ENCODE results near the gene MANSC1. TPM values are rescaled to one million over a fixed set of nuclear protein-coding genes. Genes with fewer than 3 reads are reported as not detected.

Gene MANSC1
- total RNA-seq, 1 experiment from 2014 or later: 9.1 TPM

DNA sequence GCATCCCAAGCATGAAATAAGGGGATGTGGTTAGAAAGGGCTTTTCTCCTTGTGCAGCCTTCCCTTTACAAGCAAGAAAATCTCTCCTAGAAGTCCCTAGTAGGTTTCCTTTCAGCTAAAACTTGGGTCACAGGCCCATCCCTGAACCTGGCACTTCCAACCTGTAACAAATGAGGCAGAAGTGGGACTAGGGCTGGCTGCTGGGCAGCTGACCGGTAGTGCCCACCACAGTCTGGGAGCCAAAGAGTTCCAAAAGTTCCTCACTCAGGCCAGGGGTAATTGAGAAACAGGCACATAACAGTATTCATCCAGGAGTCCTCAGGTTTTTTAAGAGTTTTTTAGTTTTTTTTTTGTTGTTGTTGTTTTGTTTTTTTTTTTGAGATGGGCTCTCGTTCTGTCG lies 23.8 kb downstream of the MANSC1 start:
- H3K79me2 ChIP-seq (ENCODE audit: insufficient read depth, low read length): no peaks in the 10 kb centered on the region
- H2BK15ac ChIP-seq (ENCODE audit: low read depth, low read length): no peak overlapping the region

More for the DNA sequence above, 23.8 kb downstream of the MANSC1 start:
- H2AFZ ChIP-seq (ENCODE audit: low read length): no peak overlapping the region
- WGBS (ENCODE audit: extremely low coverage, insufficient read length, low lambda C conversion rate): no CpG with 5 or more reads among the region's 3 CpGs
- no peak overlapping the region for H3K23ac ChIP-seq (ENCODE audit: insufficient read length, low read depth, low read length)
- H4K20me1 ChIP-seq (ENCODE audit: control insufficient read depth, insufficient read depth, insufficient read length): no peaks in the 10 kb centered on the region
- TF ChIP-seq, protein P1, sequence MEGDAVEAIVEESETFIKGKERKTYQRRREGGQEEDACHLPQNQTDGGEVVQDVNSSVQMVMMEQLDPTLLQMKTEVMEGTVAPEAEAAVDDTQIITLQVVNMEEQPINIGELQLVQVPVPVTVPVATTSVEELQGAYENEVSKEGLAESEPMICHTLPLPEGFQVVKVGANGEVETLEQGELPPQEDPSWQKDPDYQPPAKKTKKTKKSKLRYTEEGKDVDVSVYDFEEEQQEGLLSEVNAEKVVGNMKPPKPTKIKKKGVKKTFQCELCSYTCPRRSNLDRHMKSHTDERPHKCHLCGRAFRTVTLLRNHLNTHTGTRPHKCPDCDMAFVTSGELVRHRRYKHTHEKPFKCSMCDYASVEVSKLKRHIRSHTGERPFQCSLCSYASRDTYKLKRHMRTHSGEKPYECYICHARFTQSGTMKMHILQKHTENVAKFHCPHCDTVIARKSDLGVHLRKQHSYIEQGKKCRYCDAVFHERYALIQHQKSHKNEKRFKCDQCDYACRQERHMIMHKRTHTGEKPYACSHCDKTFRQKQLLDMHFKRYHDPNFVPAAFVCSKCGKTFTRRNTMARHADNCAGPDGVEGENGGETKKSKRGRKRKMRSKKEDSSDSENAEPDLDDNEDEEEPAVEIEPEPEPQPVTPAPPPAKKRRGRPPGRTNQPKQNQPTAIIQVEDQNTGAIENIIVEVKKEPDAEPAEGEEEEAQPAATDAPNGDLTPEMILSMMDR (conservative IDR thresholded peaks at IDR 0.05): no peak
- H3K4ac ChIP-seq (ENCODE audit: low read depth, low read length): no peak overlapping the region
- no peak overlapping the region for H3K14ac ChIP-seq (ENCODE audit: insufficient read depth, low read length)
- H4K5ac ChIP-seq (ENCODE audit: insufficient read length, low read depth, low read length): no peak overlapping the region
- no peak for DNase-seq
- no peaks in the 10 kb centered on the region for H3K4me1 ChIP-seq (ENCODE audit: insufficient read depth, low read length)
- H2BK12ac ChIP-seq (ENCODE audit: insufficient read length, low read depth, low read length): no peak overlapping the region
- no peaks in the 10 kb centered on the region for H3K23me2 ChIP-seq (ENCODE audit: insufficient read length, low read depth, low read length, poor library complexity, severe bottlenecking)
- H4K91ac ChIP-seq (ENCODE audit: insufficient read length, low read depth, low read length): no peak overlapping the region
- no peak overlapping the region for H3K4me2 ChIP-seq (ENCODE audit: insufficient read depth, insufficient read length, low read length)
- no peak overlapping the region for H2BK120ac ChIP-seq (ENCODE audit: low read depth, low read length, poor library complexity, severe bottlenecking)
- peaks cover 2% of the 10 kb centered on the region; the same call in 1 of the 2 replicates for H3K27me3 Mint-ChIP-seq (ENCODE audit: low read depth)
- H2BK5ac ChIP-seq (ENCODE audit: insufficient read length, low read length): no peak overlapping the region
- no peak overlapping the region for H3K4me3 Mint-ChIP-seq
- no peak overlapping the region; a peak in 2 of 7 replicates for H3K27ac Mint-ChIP-seq
- H4K8ac ChIP-seq (replicated peaks; ENCODE audit: insufficient read length, low read depth, low read length): no peak overlapping the region
- no peak overlapping the region for H3T11ph ChIP-seq (ENCODE audit: low read length)
- H3K18ac ChIP-seq (ENCODE audit: insufficient read length, low read depth, low read length): no peak overlapping the region
- peaks cover 8 to 10% of the 10 kb centered on the region in 2 experiments for H3K9me3 Mint-ChIP-seq
- no peak overlapping the region for H3K27ac ChIP-seq (ENCODE audit: insufficient read length, low read depth, low read length)
- no peak overlapping the region for H3K9ac ChIP-seq (ENCODE audit: extremely low read depth, insufficient read length, low read length)
- peaks cover 3 to 7% of the 10 kb centered on the region in 2 experiments for H3K4me1 Mint-ChIP-seq
- H2BK20ac ChIP-seq (ENCODE audit: low read depth, low read length, poor library complexity, severe bottlenecking): no peak overlapping the region
- no peaks in the 10 kb centered on the region for H3K27me3 ChIP-seq (ENCODE audit: insufficient read depth, low read length)
- peaks cover 5 to 8% (median 6%) of the 10 kb centered on the region in 3 experiments; a peak in 4 of 7 replicates for H3K36me3 Mint-ChIP-seq (ENCODE audit: insufficient read depth in 1 of 3, low read depth in 3 of 3)
- H3K56ac ChIP-seq (ENCODE audit: insufficient read length, low read depth, low read length): no peak overlapping the region
- H3K9me3 ChIP-seq (ENCODE audit: control insufficient read depth, low read depth, low read length): no peaks in the 10 kb centered on the region
- no peak overlapping the region for H2AK5ac ChIP-seq (ENCODE audit: insufficient read length, low read length)
- H3K79me1 ChIP-seq (ENCODE audit: insufficient read depth, low read depth, low read length, poor library complexity, severe bottlenecking): no peaks in the 10 kb centered on the region
